Stimulated activated CD8-positive, alpha-beta memory T cell treated with anti-CD3 and anti-CD28 coated beads, Interleukin-15, amount 100 ng/mL, for 1 hour (primary cell): ENCODE measurements around the gene DIP2C.

Experiments used
- DNase-seq: peaks from one replicate; pipeline ENCODE4 v3.0.0-alpha.2; 2020; ENCODE audit warnings: low read depth

The DIP2C gene

GRCh38 chr10:389261-389790 lies 300.1 kb downstream of the DIP2C start:
- no peak for DNase-seq

- DNase-seq = no peak
These were observed 300.8 kb downstream of the DIP2C start for GRCh38 chr10:388661-389045.

- DNase-seq = no peak
These were observed 301.4 kb downstream of the DIP2C start for GRCh38 chr10:387909-388660.

- DNase-seq = no peak
These were observed 301.9 kb downstream of the DIP2C start for GRCh38 chr10:387593-387891.

GRCh38 chr10:386771-387592 lies 302.5 kb downstream of the DIP2C start:
- no peak for DNase-seq

GRCh38 chr10:385571-386300 lies 303.7 kb downstream of the DIP2C start:
- DNase-seq = no peak

GRCh38 chr10:384538-385305 lies 304.7 kb downstream of the DIP2C start:
- DNase-seq = no peak

GRCh38 chr10:383519-383918 lies 305.9 kb downstream of the DIP2C start:
- no peak for DNase-seq

GRCh38 chr10:381805-382204 lies 307.7 kb downstream of the DIP2C start:
- no peak for DNase-seq

- DNase-seq = no peak
These were observed 308.1 kb downstream of the DIP2C start for GRCh38 chr10:381346-381745.

GRCh38 chr10:380313-380940 lies 309.0 kb downstream of the DIP2C start:
- no peak for DNase-seq

- DNase-seq = no peak
These were observed 310.4 kb downstream of the DIP2C start for GRCh38 chr10:378930-379704.

- DNase-seq = no peak
These were observed 311.1 kb downstream of the DIP2C start for GRCh38 chr10:378230-378929.

GRCh38 chr10:377228-377627 lies 312.2 kb downstream of the DIP2C start:
- no peak for DNase-seq

GRCh38 chr10:375815-376505 lies 313.5 kb downstream of the DIP2C start:
- DNase-seq = no peak

GRCh38 chr10:374354-374753 lies 315.1 kb downstream of the DIP2C start:
- no peak for DNase-seq

- DNase-seq = no peak
These were observed 315.8 kb downstream of the DIP2C start for GRCh38 chr10:373526-374309.

- DNase-seq = no peak
These were observed 316.5 kb downstream of the DIP2C start for GRCh38 chr10:373015-373414.

GRCh38 chr10:372566-372965 lies 316.9 kb downstream of the DIP2C start:
- no peak for DNase-seq
